HG02763 (cell line): Measurements from ENCODE around the gene KCNH1.
"Not testable (repeated sequence)": the region's sequence is repeated elsewhere in the genome, so short reads cannot be mapped to it uniquely, and the experiment has no call there.

Experiments used
- ATAC-seq: cut with Tn5 transposase; IDR thresholded peaks from one replicate; pipeline ENCODE4 v1.9.1; 2021; ENCODE audit warnings: mild to moderate bottlenecking, moderate library complexity; ENCODE audit not compliant: unreplicated experiment

The KCNH1 gene

GRCh38 chr1:211099393-211099792, 34.6 kb downstream of the KCNH1 start:
- no peak for ATAC-seq

GRCh38 chr1:211095381-211095780, 38.6 kb downstream of the KCNH1 start:
- ATAC-seq, result no peak

- no peak for ATAC-seq
These were observed 41.0 kb downstream of the KCNH1 start for GRCh38 chr1:211092955-211093354.

- no peak for ATAC-seq
These were observed 42.1 kb downstream of the KCNH1 start for GRCh38 chr1:211091867-211092266.

- no peak for ATAC-seq
These were observed 44.4 kb downstream of the KCNH1 start for GRCh38 chr1:211089536-211089935.

- ATAC-seq, result no peak
These were observed 45.8 kb downstream of the KCNH1 start for GRCh38 chr1:211088156-211088555.

- ATAC-seq, result no peak
These were observed 51.1 kb downstream of the KCNH1 start for GRCh38 chr1:211082824-211083223.

- ATAC-seq, result not testable (repeated sequence)
These were observed 52.5 kb downstream of the KCNH1 start for GRCh38 chr1:211081447-211081846.

- ATAC-seq, result no peak
These were observed 65.0 kb downstream of the KCNH1 start for GRCh38 chr1:211068976-211069375.

- no peak for ATAC-seq
These were observed 67.1 kb downstream of the KCNH1 start for GRCh38 chr1:211066781-211067384.

GRCh38 chr1:211041838-211042237, 92.1 kb downstream of the KCNH1 start:
- not testable (repeated sequence) for ATAC-seq

GRCh38 chr1:211037095-211037494, 96.9 kb downstream of the KCNH1 start:
- no peak for ATAC-seq

GRCh38 chr1:211036381-211037060, 97.4 kb downstream of the KCNH1 start:
- ATAC-seq, result no peak

GRCh38 chr1:211035821-211036380, 98.0 kb downstream of the KCNH1 start:
- no peak for ATAC-seq

- ATAC-seq, result no peak
These were observed 99.9 kb downstream of the KCNH1 start for GRCh38 chr1:211033921-211034525.

- ATAC-seq, result no peak
These were observed 109.0 kb downstream of the KCNH1 start for GRCh38 chr1:211024901-211025300.

GRCh38 chr1:211019266-211019665, 114.7 kb downstream of the KCNH1 start:
- no peak for ATAC-seq

- no peak for ATAC-seq
These were observed 115.3 kb downstream of the KCNH1 start for GRCh38 chr1:211018690-211019089.

GRCh38 chr1:211017075-211017718, 116.8 kb downstream of the KCNH1 start:
- no peak for ATAC-seq

GRCh38 chr1:211014275-211014674, 119.7 kb downstream of the KCNH1 start:
- ATAC-seq, result no peak
